ENCODE measurements around the gene NIPAL1.

NIPAL1 gene

DNA sequence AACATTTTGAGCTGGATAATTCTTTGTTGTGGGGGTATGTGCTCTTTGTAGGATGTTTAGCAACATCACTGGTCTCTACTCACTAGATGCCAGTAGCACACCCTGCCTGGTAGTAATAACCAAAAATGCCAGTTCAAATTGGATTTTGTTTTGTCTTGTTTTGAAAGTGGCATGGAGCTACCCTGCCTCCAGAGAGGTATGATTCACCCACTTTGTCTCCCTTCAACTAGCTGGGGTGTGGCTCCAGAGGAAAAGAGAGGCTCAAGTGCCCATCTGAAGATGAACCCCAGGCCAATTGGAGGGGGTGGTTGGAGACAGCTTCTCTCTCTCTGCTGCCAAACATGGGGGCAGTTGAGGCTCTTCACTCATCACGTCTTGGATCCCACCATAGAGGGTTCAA is 34.5 kb downstream of the NIPAL1 start:
- DNase-seq (ENCODE audit: low read depth): no peak
- TF ChIP-seq, protein P1, sequence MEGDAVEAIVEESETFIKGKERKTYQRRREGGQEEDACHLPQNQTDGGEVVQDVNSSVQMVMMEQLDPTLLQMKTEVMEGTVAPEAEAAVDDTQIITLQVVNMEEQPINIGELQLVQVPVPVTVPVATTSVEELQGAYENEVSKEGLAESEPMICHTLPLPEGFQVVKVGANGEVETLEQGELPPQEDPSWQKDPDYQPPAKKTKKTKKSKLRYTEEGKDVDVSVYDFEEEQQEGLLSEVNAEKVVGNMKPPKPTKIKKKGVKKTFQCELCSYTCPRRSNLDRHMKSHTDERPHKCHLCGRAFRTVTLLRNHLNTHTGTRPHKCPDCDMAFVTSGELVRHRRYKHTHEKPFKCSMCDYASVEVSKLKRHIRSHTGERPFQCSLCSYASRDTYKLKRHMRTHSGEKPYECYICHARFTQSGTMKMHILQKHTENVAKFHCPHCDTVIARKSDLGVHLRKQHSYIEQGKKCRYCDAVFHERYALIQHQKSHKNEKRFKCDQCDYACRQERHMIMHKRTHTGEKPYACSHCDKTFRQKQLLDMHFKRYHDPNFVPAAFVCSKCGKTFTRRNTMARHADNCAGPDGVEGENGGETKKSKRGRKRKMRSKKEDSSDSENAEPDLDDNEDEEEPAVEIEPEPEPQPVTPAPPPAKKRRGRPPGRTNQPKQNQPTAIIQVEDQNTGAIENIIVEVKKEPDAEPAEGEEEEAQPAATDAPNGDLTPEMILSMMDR (IDR thresholded peaks at IDR 0.05; ENCODE audit: low read depth, low read length, missing control alignments): no peak
- no peak overlapping the region for H3K4me3 ChIP-seq (ENCODE audit: low read depth, low read length)

DNA sequence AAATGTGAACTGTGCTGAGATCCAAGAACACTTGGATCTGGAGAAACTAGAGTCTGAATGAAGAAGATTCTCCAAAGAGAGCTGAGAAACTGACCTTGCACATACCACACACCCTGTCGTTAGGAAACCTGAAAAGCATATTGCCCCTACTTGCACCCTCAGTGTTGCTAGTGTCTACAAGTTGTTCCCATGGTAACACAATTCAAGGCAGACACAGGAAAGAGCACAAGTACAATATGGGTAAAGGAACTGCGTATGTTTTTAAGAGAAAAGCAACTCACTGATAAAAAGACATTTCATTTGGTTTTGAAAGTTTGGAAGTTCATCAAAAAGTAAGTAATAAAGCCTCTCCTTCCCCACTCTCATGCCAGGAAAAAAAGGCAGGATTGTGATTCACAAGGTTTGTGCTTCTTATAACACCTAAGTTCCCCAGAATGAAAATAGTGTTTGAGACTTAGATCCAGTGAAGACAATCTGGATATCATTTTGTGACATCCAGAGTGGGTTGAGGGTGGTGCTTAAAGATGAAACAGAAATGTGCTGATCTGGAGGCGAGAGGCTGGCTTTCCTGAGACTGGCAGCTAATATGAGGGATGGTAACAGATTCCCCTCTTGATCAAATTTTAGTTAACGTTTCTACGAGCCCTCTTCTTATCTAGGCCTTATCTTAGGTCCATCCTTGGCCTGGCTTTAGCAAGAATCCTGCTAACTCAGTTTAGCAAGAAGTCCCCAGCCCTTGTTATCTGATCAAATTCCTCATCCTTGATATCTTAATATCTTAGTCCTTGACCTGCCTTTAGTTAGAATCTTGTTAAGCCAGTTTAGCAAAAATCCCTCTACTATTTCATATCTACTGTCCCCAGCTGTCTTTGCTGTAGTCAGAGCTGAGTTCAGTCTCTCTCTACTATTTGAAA is 42.3 kb downstream of the NIPAL1 start:
- TF ChIP-seq, protein P1 (IDR thresholded peaks at IDR 0.05; ENCODE audit: low read depth, low read length, missing control alignments): no peak
- no peak overlapping the region for H3K4me3 ChIP-seq (ENCODE audit: low read depth, low read length)
- no peak for DNase-seq (ENCODE audit: low read depth)

DNA sequence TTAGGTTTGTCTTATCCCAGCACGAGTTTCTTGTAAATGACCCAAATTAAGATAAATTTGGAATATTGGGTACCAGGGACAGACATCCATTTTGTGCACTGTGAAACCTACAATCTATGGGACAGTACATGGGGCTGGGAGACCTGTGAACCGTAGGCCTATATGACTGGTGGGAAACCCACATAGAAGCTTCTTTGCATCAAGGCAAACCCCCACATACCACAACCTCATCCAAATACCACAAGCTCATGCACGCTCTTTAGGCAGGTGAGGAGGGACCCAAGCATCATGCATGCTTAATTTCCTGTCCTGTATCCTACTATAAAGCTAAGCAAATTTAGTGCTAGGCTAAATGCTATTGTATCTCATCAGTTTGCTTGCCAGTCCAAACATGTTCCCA is 47.8 kb downstream of the NIPAL1 start:
- TF ChIP-seq, protein P1 (IDR thresholded peaks at IDR 0.05; ENCODE audit: low read depth, low read length, missing control alignments): no peak
- DNase-seq (ENCODE audit: low read depth): no peak
- H3K4me3 ChIP-seq (ENCODE audit: low read depth, low read length): no peak overlapping the region

DNA sequence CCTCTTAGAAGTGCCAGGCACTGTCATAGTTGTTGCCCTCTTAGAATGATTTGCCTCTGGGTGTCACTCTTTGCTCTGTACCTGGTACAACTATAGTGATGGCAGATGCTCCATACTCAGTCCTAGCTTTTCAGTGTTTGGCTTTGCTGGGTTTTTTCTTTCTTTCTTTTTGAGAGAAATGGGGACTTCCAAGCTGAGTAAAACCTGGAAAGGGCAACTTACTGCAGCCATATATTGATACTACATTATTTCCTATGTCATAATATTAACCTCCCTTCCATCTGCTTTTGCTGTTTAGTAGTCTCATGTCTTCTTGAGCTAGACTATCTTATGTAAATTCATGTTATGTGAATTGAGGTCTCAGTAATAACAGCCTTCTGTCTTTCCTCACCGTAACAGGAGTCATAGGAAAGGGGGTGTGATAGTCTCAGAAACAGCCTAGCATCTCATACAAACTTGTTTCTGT is 49.0 kb downstream of the NIPAL1 start:
- TF ChIP-seq, protein P1 (IDR thresholded peaks at IDR 0.05; ENCODE audit: low read depth, low read length, missing control alignments): no peak
- H3K4me3 ChIP-seq (ENCODE audit: low read depth, low read length): no peak overlapping the region
- DNase-seq (ENCODE audit: low read depth): no peak

DNA sequence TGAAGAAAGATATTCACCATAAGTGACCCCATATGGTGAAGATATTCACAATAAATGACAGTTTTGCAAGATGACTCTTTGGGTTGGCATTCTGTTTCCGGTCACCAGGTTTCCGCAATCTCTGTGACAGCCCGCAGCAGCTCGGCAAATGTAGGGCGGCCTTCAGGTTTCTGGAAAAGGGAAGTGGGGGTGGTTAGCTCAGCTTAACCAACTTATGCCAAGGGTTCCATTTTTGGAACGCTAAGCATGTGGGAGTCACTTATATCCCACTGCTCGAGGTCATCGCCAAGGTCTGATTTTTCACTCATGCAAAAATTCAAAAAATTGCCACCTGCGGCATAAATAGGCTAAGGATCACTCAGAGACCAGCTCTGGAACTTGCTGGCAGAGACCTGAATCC is 51.0 kb downstream of the NIPAL1 start:
- no peak overlapping the region for H3K4me3 ChIP-seq (ENCODE audit: low read depth, low read length)
- DNase-seq (ENCODE audit: low read depth): no peak

DNA sequence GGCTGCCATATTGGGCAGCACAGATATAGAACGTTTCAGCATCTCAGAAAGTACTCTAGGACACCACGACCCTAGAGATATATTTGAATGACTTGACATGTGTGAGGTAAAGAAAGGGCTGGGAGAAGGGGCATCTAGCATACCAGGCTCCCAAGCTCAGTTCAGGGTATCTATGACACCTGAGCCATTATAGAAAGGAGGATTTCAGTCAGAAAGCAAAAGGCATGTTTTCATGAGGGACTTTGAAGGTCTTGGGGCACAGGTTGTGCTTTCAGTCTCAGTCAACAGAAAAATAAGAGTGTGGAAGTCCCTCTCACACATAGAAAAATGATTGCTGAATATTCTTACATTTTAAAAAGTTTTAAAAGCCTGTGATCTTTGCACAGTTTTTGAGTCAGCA is 51.6 kb downstream of the NIPAL1 start:
- DNase-seq (ENCODE audit: low read depth): no peak
- H3K4me3 ChIP-seq (ENCODE audit: low read depth, low read length): no peak overlapping the region
- TF ChIP-seq, protein P1 (IDR thresholded peaks at IDR 0.05; ENCODE audit: low read depth, low read length, missing control alignments): no peak

More for the DNA sequence above, 51.0 kb downstream of the NIPAL1 start:
- TF ChIP-seq, protein P1 (IDR thresholded peaks at IDR 0.05; ENCODE audit: low read depth, low read length, missing control alignments): no peak
